GM12891 (cell line): ENCODE measurements around the gene FHIT.
A peak's percentile ranks its signal among the peaks of the same experiment; 100 is the strongest.

ENCODE experiments used
- DNase-seq: peaks from one replicate; pipeline ENCODE4 v3.0.0; 2011; ENCODE audit warnings: low spot score; ENCODE audit not compliant: insufficient read length
- FAIRE-seq: peaks from 2 replicates; lab custom pipeline; 2011; peaks lifted over from hg19 to GRCh38; lab: Jason Lieb, UNC
- PAX5 ChIP-seq: IDR thresholded peaks from 2 replicates; pipeline ENCODE4 v1.6.1; 2011; ENCODE audit warnings: low read length, moderate library complexity, mild to moderate bottlenecking; ENCODE audit not compliant: insufficient read depth, severe bottlenecking
- POLR2A ChIP-seq: IDR thresholded peaks from 2 replicates; pipeline ENCODE4 v1.6.1; 2011; ENCODE audit warnings: low read depth, low read length, control low read depth
- POLR2AphosphoS5 ChIP-seq: IDR thresholded peaks from 2 replicates; pipeline ENCODE4 v1.6.1; 2011; ENCODE audit warnings: low read depth, low read length, control low read depth
- POU2F2 ChIP-seq: IDR thresholded peaks from 2 replicates; pipeline ENCODE4 v1.6.1; 2011; ENCODE audit warnings: low read depth, mild to moderate bottlenecking, control low read depth, low read length, moderate library complexity
- SPI1 ChIP-seq: IDR thresholded peaks from 2 replicates; pipeline ENCODE4 v1.6.1; 2011; ENCODE audit warnings: low read depth, low read length, control low read depth
- TAF1 ChIP-seq: IDR thresholded peaks from 2 replicates; pipeline ENCODE4 v1.6.1; 2011; ENCODE audit warnings: low read depth, low read length, control low read depth

FHIT gene

GRCh38 chr3:61268644-61269043, 17.4 kb upstream of the FHIT start:
- FAIRE-seq = no peak
- no peak for DNase-seq
- TF ChIP-seq POU2F2 (no peak), POLR2A (no peak), POLR2AphosphoS5 (no peak), SPI1 (no peak)

- no peak for TF ChIP-seq PAX5
- TF ChIP-seq POU2F2 = no peak
- no peak for TF ChIP-seq POLR2AphosphoS5
- no peak for TF ChIP-seq POLR2A
- no peak for TF ChIP-seq TAF1
- TF ChIP-seq SPI1 = no peak
- DNase-seq (no peak), FAIRE-seq (no peak)
Observed at GRCh38 chr3:61264281-61264680, 13.0 kb upstream of the FHIT start.

GRCh38 chr3:61257148-61257547, 5.9 kb upstream of the FHIT start:
- FAIRE-seq = no peak
- DNase-seq = no peak
- no peak for TF ChIP-seq POU2F2
- no peak for TF ChIP-seq SPI1
- TF ChIP-seq POLR2A = no peak
- no peak for TF ChIP-seq PAX5
- TF ChIP-seq TAF1 = no peak
- TF ChIP-seq POLR2AphosphoS5 = no peak

- no peak for TF ChIP-seq POLR2A
- TF ChIP-seq PAX5 = no peak
- no peak for TF ChIP-seq POLR2AphosphoS5
- TF ChIP-seq POU2F2 = no peak
- TF ChIP-seq SPI1 = no peak
- no peak for TF ChIP-seq TAF1
- FAIRE-seq = peak; percentile 38
- no peak for DNase-seq
Observed at GRCh38 chr3:61253756-61254155, 2.5 kb upstream of the FHIT start.

GRCh38 chr3:61252836-61253235, 1.6 kb upstream of the FHIT start:
- DNase-seq (no peak), FAIRE-seq (peak; percentile 74)
- TF ChIP-seq SPI1 (no peak), POLR2A (no peak), POLR2AphosphoS5 (no peak), TAF1 (no peak), POU2F2 (no peak), PAX5 (no peak)

GRCh38 chr3:61250784-61251173, 473 bp downstream of the FHIT start:
- TF ChIP-seq TAF1 (0 out of 2 replicates have a peak, but pooled peaks have one; percentile 19), POLR2A (no peak), POLR2AphosphoS5 (peak; percentile 11; the same call in 1 of the 2 replicates)
- peak; percentile 6 for DNase-seq
- FAIRE-seq = no peak

- TF ChIP-seq POLR2AphosphoS5 = no peak
- TF ChIP-seq POLR2A = no peak
- no peak for TF ChIP-seq PAX5
- no peak for TF ChIP-seq SPI1
- TF ChIP-seq TAF1 = no peak
- no peak for DNase-seq
- FAIRE-seq = no peak
Observed at GRCh38 chr3:61248496-61248895, 2.8 kb downstream of the FHIT start.

- TF ChIP-seq SPI1 (no peak), POLR2AphosphoS5 (no peak), TAF1 (no peak), POLR2A (no peak), PAX5 (no peak), POU2F2 (no peak)
- DNase-seq = no peak
- FAIRE-seq = no peak
Observed at GRCh38 chr3:61247191-61247590, 4.1 kb downstream of the FHIT start.

GRCh38 chr3:61239871-61240270, 11.4 kb downstream of the FHIT start:
- DNase-seq (no peak), FAIRE-seq (no peak)
- TF ChIP-seq TAF1 (no peak), POU2F2 (no peak), POLR2AphosphoS5 (no peak), PAX5 (no peak), POLR2A (no peak)

- no peak for TF ChIP-seq POU2F2
- TF ChIP-seq SPI1 = no peak
- no peak for TF ChIP-seq TAF1
- no peak for TF ChIP-seq POLR2AphosphoS5
- no peak for TF ChIP-seq PAX5
- TF ChIP-seq POLR2A = no peak
- DNase-seq (no peak), FAIRE-seq (peak; percentile 57)
Observed at GRCh38 chr3:61237858-61238257, 13.4 kb downstream of the FHIT start.
